T-helper 17 cell (primary cell): Measurements from ENCODE around the gene GPR143. TPM values are rescaled to one million over a fixed set of nuclear protein-coding genes. Genes with fewer than 3 reads are reported as not detected.

Experiments
- ATAC-seq: fragments of 150-1000 bp; cut with Tn5 transposase; 2 replicates; pipeline ENCODE4 v1.10.0; 2021; ENCODE audit warnings: mild to moderate bottlenecking, moderate library complexity
- DNase-seq, 3 donors: peaks; one replicate each; pipeline versions ENCODE4 v3.0.0 to v3.0.0-alpha.2; 2020 to 2021
- H3K9me3 ChIP-seq: one replicate; pipeline ENCODE4 v1.7.0; 2013; ENCODE audit warnings: low read length, mild to moderate bottlenecking; ENCODE audit not compliant: control insufficient read depth, poor library complexity, severe bottlenecking
- H3K27ac Mint-ChIP-seq: one replicate; pipeline ENCODE4 v1.8.0; 2022; ENCODE audit warnings: mild to moderate bottlenecking, moderate library complexity, mixed read lengths
- H3K27me3 Mint-ChIP-seq: one replicate; pipeline ENCODE4 v1.8.0; 2022; ENCODE audit warnings: mixed read lengths
- H3K36me3 Mint-ChIP-seq: one replicate; pipeline ENCODE4 v1.8.0; 2022; ENCODE audit warnings: low read depth, mixed read lengths
- H3K4me1 Mint-ChIP-seq: one replicate; pipeline ENCODE4 v1.8.0; 2022; ENCODE audit warnings: mild to moderate bottlenecking, mixed read lengths
- H3K4me3 Mint-ChIP-seq: one replicate; pipeline ENCODE4 v1.8.0; 2022; ENCODE audit warnings: mild to moderate bottlenecking, moderate library complexity, mixed read lengths
- total RNA-seq, 4 donors: library from RNA in 2 of 4; stranded (reverse) in 2 of 4; gene quantifications; one replicate each; pipeline ENCODE4 v1.2.3 and lab custom pipeline; 2022 to 2026

GPR143 gene
- total RNA-seq, 2 donors from 2014 or later, result not detected

GRCh38 chrX:9749146-9749692, 16.4 kb downstream of the GPR143 start:
- no peaks in the 10 kb centered on the region for H3K9me3 ChIP-seq
- Mint-ChIP-seq H3K27me3 (no peaks in the 10 kb centered on the region), H3K27ac (no peak overlapping the region), H3K36me3 (no peaks in the 10 kb centered on the region), H3K4me3 (no peak overlapping the region), H3K4me1 (peaks cover 5% of the 10 kb centered on the region)
- no peak for DNase-seq
- no peak for ATAC-seq

- no peaks in the 10 kb centered on the region for H3K27me3 Mint-ChIP-seq
- ATAC-seq, result no peak
- no peaks in the 10 kb centered on the region for H3K36me3 Mint-ChIP-seq
- DNase-seq, result no peak
- no peaks in the 10 kb centered on the region for H3K9me3 ChIP-seq
- H3K4me1 Mint-ChIP-seq, result peaks cover 5% of the 10 kb centered on the region
- no peak overlapping the region for H3K4me3 Mint-ChIP-seq
- no peak overlapping the region for H3K27ac Mint-ChIP-seq
Measured at GRCh38 chrX:9747644-9748043, 18.0 kb downstream of the GPR143 start.

GRCh38 chrX:9746148-9746888, 19.3 kb downstream of the GPR143 start:
- Mint-ChIP-seq H3K27me3 (no peaks in the 10 kb centered on the region), H3K36me3 (no peaks in the 10 kb centered on the region), H3K4me3 (no peak overlapping the region), H3K27ac (no peak overlapping the region), H3K4me1 (peaks cover 5% of the 10 kb centered on the region)
- H3K9me3 ChIP-seq, result no peaks in the 10 kb centered on the region
- ATAC-seq (no peak), DNase-seq (no peak)

- no peak for DNase-seq
- H3K36me3 Mint-ChIP-seq, result no peaks in the 10 kb centered on the region
- H3K27ac Mint-ChIP-seq, result no peak overlapping the region
- no peak for ATAC-seq
- H3K9me3 ChIP-seq, result no peaks in the 10 kb centered on the region
- H3K4me3 Mint-ChIP-seq, result no peak overlapping the region
- no peaks in the 10 kb centered on the region for H3K27me3 Mint-ChIP-seq
- peaks cover 5% of the 10 kb centered on the region for H3K4me1 Mint-ChIP-seq
Measured at GRCh38 chrX:9745417-9746115, 20.1 kb downstream of the GPR143 start.

- no peaks in the 10 kb centered on the region for H3K9me3 ChIP-seq
- Mint-ChIP-seq H3K4me3 (no peak overlapping the region), H3K27ac (no peak overlapping the region), H3K4me1 (no peaks in the 10 kb centered on the region), H3K27me3 (peaks cover 7% of the 10 kb centered on the region), H3K36me3 (no peaks in the 10 kb centered on the region)
- ATAC-seq, result no peak
- no peak for DNase-seq
Measured at GRCh38 chrX:9739130-9739529, 26.5 kb downstream of the GPR143 start.

- ATAC-seq, result no peak
- Mint-ChIP-seq H3K36me3 (no peaks in the 10 kb centered on the region), H3K4me1 (no peaks in the 10 kb centered on the region), H3K4me3 (no peak overlapping the region), H3K27me3 (peaks cover 7% of the 10 kb centered on the region), H3K27ac (no peak overlapping the region)
- no peak for DNase-seq
- H3K9me3 ChIP-seq, result no peaks in the 10 kb centered on the region
Measured at GRCh38 chrX:9738151-9738550, 27.5 kb downstream of the GPR143 start.

GRCh38 chrX:9737363-9737762, 28.3 kb downstream of the GPR143 start:
- Mint-ChIP-seq H3K4me1 (no peaks in the 10 kb centered on the region), H3K36me3 (no peaks in the 10 kb centered on the region), H3K27ac (no peak overlapping the region), H3K4me3 (no peak overlapping the region), H3K27me3 (peaks cover 7% of the 10 kb centered on the region)
- no peak for DNase-seq
- no peak for ATAC-seq
- no peaks in the 10 kb centered on the region for H3K9me3 ChIP-seq

GRCh38 chrX:9730752-9731151, 34.9 kb downstream of the GPR143 start:
- H3K9me3 ChIP-seq, result no peaks in the 10 kb centered on the region
- Mint-ChIP-seq H3K27ac (no peak overlapping the region), H3K27me3 (no peaks in the 10 kb centered on the region), H3K4me3 (no peak overlapping the region), H3K4me1 (no peaks in the 10 kb centered on the region), H3K36me3 (no peaks in the 10 kb centered on the region)
- ATAC-seq (no peak), DNase-seq (no peak)

- no peaks in the 10 kb centered on the region for H3K36me3 Mint-ChIP-seq
- ATAC-seq (no peak), DNase-seq (no peak)
- no peaks in the 10 kb centered on the region for H3K27me3 Mint-ChIP-seq
- no peak overlapping the region for H3K27ac Mint-ChIP-seq
- H3K4me1 Mint-ChIP-seq, result no peaks in the 10 kb centered on the region
- no peak overlapping the region for H3K4me3 Mint-ChIP-seq
- H3K9me3 ChIP-seq, result no peaks in the 10 kb centered on the region
Measured at GRCh38 chrX:9730078-9730477, 35.6 kb downstream of the GPR143 start.

- H3K27ac Mint-ChIP-seq, result no peak overlapping the region
- no peak overlapping the region for H3K4me3 Mint-ChIP-seq
- H3K36me3 Mint-ChIP-seq, result no peaks in the 10 kb centered on the region
- no peaks in the 10 kb centered on the region for H3K27me3 Mint-ChIP-seq
- no peaks in the 10 kb centered on the region for H3K9me3 ChIP-seq
- no peak for DNase-seq
- no peaks in the 10 kb centered on the region for H3K4me1 Mint-ChIP-seq
- no peak for ATAC-seq
Measured at GRCh38 chrX:9729171-9729885, 36.3 kb downstream of the GPR143 start.

GRCh38 chrX:9728261-9728660, 37.4 kb downstream of the GPR143 start:
- Mint-ChIP-seq H3K36me3 (no peaks in the 10 kb centered on the region), H3K4me1 (no peaks in the 10 kb centered on the region), H3K27ac (no peak overlapping the region), H3K4me3 (no peak overlapping the region), H3K27me3 (no peaks in the 10 kb centered on the region)
- ATAC-seq (no peak), DNase-seq (no peak)
- no peaks in the 10 kb centered on the region for H3K9me3 ChIP-seq

GRCh38 chrX:9724711-9725110, 40.9 kb downstream of the GPR143 start:
- no peak overlapping the region for H3K4me3 Mint-ChIP-seq
- H3K36me3 Mint-ChIP-seq, result no peaks in the 10 kb centered on the region
- no peaks in the 10 kb centered on the region for H3K9me3 ChIP-seq
- H3K4me1 Mint-ChIP-seq, result no peaks in the 10 kb centered on the region
- no peak for DNase-seq
- no peak for ATAC-seq
- H3K27ac Mint-ChIP-seq, result no peak overlapping the region
- H3K27me3 Mint-ChIP-seq, result no peaks in the 10 kb centered on the region

GRCh38 chrX:9717376-9717775, 48.3 kb downstream of the GPR143 start:
- DNase-seq (no peak), ATAC-seq (no peak)
- Mint-ChIP-seq H3K27me3 (no peaks in the 10 kb centered on the region), H3K27ac (no peak overlapping the region), H3K4me1 (no peaks in the 10 kb centered on the region), H3K4me3 (no peak overlapping the region), H3K36me3 (no peaks in the 10 kb centered on the region)
- H3K9me3 ChIP-seq, result no peaks in the 10 kb centered on the region
